ENCODE measurements around the gene ATP1B4. TPM values are rescaled to one million over a fixed set of nuclear protein-coding genes. Genes with fewer than 3 reads are reported as not detected.

The ATP1B4 gene
- total and polyA plus RNA-seq, 9 of the 15 experiments (the other 6 are each of a cell fraction or from before 2014, with no cell fraction given), result 0.04 to 0.18 TPM; not detected in 7

GRCh38 chrX:120380699-120381098 lies 18.8 kb downstream of the ATP1B4 start:
- H3K4me1 ChIP-seq (replicated peaks in 1 of 2; ENCODE audit: control insufficient read depth in 2 of 2, insufficient read depth in 2 of 2, low read length in 2 of 2), result no peaks in the 10 kb centered on the region
- H4K20me1 ChIP-seq (replicated peaks; ENCODE audit: control insufficient read depth, insufficient read depth, low read length), result no peaks in the 10 kb centered on the region
- 3% methylated on average over 3 of the region's 3 CpGs for WGBS (ENCODE audit: insufficient coverage, low coverage, missing lambda C conversion rate)
- DNase-seq (ENCODE audit: extremely low read depth in 1 of 4, low spot score in 3 of 4) (peak in 1 of 4 experiments; percentile 6), ATAC-seq (no peak; the same call in 2 of the 3 replicates), FAIRE-seq (peak; percentile 6)
- H3K79me2 ChIP-seq (ENCODE audit: control insufficient read depth, insufficient read depth, low read length), result no peaks in the 10 kb centered on the region
- peaks cover 0 to 7% of the 10 kb centered on the region in 2 experiments; a peak in 1 of 5 replicates for H3K27me3 ChIP-seq (ENCODE audit: control insufficient read depth in 2 of 2, insufficient read depth in 2 of 2, low read length in 2 of 2)
- H3K9me3 ChIP-seq (replicated peaks; ENCODE audit: control insufficient read depth, insufficient read depth, low read depth, low read length), result no peaks in the 10 kb centered on the region
- no peak overlapping the region for H3K4me2 ChIP-seq (ENCODE audit: insufficient read depth, low read length)
- H3K36me3 ChIP-seq (ENCODE audit: control insufficient read depth, insufficient read depth, low read length), result no peaks in the 10 kb centered on the region
- H3K4me3 ChIP-seq, result no peak overlapping the region
- H2AFZ ChIP-seq (ENCODE audit: low read depth, low read length), result no peak overlapping the region
- ChIA-PET CTCF (ENCODE audit: low intra/inter-chr PET ratio) (interaction anchor here (0.8 to 1.2 kb wide), 2 partner anchors 10 to 94 kb away, joined by 3 to 5 read pairs; no protein-coding TSS in a partner anchor), POLR2A (interaction anchor here (0.7 kb wide), 1 partner anchor 88 kb away, joined by 3 read pairs; the partner anchor contains the start of gene LAMP2)
- H3K27ac ChIP-seq (ENCODE audit: extremely low read depth, low read depth, low read length), result no peak overlapping the region
- H3K9ac ChIP-seq (ENCODE audit: insufficient read depth in 1 of 2, low read depth in 2 of 2, low read length in 2 of 2), result no peak overlapping the region
- in situ Hi-C loops (cut with MboI) (no loop called here), intact Hi-C loops (cut with micrococcal nuclease) (loop anchor here (5.0 kb wide), 1 partner anchor 97 kb away; no protein-coding TSS in a partner anchor)
- no TSS peak for BruUV-seq (replicated peaks)
- H3K9me1 ChIP-seq (ENCODE audit: control insufficient read depth, insufficient read depth, low read length), result no peaks in the 10 kb centered on the region
- TF ChIP-seq SMC3 (conservative IDR thresholded peaks at IDR 0.05; ENCODE audit: insufficient read depth, low read depth, low read length) (0 out of 2 replicates have a peak, but pooled peaks have one; percentile 16), SIRT6 (IDR thresholded peaks at IDR 0.05; ENCODE audit: low read depth, low read length) (no peak), ZFPM2 (CRISPR knock-in tag; IDR thresholded peaks at IDR 0.05) (no peak), KAT8 (IDR thresholded peaks at IDR 0.05; ENCODE audit: low read depth) (no peak), CTCFL (IDR thresholded peaks at IDR 0.05; ENCODE audit: borderline replicate concordance, insufficient read depth, low read depth, low read length, poor library complexity, severe bottlenecking) (peak; percentile 29), MAFK (IDR thresholded peaks at IDR 0.05; ENCODE audit: low read length) (peak; percentile 66), FIP1L1 (IDR thresholded peaks at IDR 0.05; ENCODE audit: low read depth, low read length, poor library complexity, severe bottlenecking) (no peak), SMAD1 (IDR thresholded peaks at IDR 0.05; ENCODE audit: low read depth, low read length, partially characterized antibody) (no peak), GATAD2A (IDR thresholded peaks at IDR 0.05) (no peak), ZNF699 (CRISPR knock-in tag; IDR thresholded peaks at IDR 0.05; ENCODE audit: insufficient replicate concordance) (no peak), MAX (CRISPR knock-in tag; IDR thresholded peaks at IDR 0.05) (no peak), CREB1 (IDR thresholded peaks at IDR 0.05) (no peak), CREB1 (CRISPR knock-in tag; IDR thresholded peaks at IDR 0.05) (no peak), PYGO2 (tag; IDR thresholded peaks at IDR 0.05) (no peak), TEAD4 (IDR thresholded peaks at IDR 0.05; ENCODE audit: low read length) (no peak), TEAD4 (CRISPR knock-in tag; IDR thresholded peaks at IDR 0.05; ENCODE audit: borderline replicate concordance) (no peak), CTCF (IDR thresholded peaks at IDR 0.05 in 2 of 3, conservative IDR thresholded peaks at IDR 0.05 in 1 of 3; ENCODE audit: insufficient read depth in 2 of 3, low read depth in 1 of 3, low read length in 3 of 3) (peak; percentile 28 to 40 (median 29); a peak in 3 of 6 replicates), MTA3 (IDR thresholded peaks at IDR 0.05; ENCODE audit: borderline replicate concordance) (no peak), MAFF (IDR thresholded peaks at IDR 0.05; ENCODE audit: low read length) (peak; percentile 41; the same call in 1 of the 2 replicates), BHLHE40 (IDR thresholded peaks at IDR 0.05; ENCODE audit: low read length) (peak; percentile 43; the same call in 1 of the 2 replicates), ZSCAN32 (CRISPR knock-in tag; IDR thresholded peaks at IDR 0.05) (no peak)
